ENCODE results near the gene BORCS6.
"Not testable (repeated sequence)": the region's sequence is repeated elsewhere in the genome, so short reads cannot be mapped to it uniquely, and the experiment has no call there.

Gene BORCS6

DNA sequence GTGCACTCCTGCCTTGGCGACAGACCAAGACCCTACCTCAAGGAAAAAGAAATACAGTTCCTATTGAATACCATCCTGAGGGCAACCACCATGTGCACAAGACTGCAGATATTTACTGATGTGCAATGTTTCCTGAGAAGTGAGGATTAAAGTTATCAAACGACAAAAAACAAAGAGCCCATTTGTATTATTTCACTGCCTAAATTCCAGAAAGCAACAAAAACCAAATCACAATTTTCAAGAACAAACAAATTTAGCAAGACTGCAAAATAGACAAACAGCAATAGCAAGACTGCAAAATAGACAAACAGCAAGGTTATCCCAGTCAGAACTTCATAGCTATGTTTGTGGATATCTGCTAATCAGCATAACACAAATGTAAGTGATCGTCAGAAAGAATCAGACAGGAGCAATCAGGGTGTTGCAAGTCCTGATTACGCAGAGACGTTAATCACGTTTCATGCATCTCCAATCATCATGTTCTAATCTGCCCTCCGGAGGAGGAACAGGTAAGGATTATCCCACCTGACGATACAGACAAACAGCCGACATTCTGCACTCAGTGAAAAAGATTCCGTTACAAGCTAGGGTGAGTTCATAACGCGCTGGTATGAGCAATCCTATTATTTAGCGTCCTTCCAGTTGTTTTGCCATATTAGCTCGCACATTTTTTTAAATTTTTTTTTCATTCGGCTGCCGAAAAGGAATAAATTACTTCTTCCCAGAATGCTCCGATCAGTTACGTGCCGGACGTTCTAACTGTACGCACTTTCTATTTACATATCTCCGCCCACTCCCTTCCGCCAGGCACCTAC is 16.7 kb downstream of the BORCS6 start:
- DNase-seq (ENCODE audit: low read depth in 2 of 2) = peak; percentile 96 to 97

DNA sequence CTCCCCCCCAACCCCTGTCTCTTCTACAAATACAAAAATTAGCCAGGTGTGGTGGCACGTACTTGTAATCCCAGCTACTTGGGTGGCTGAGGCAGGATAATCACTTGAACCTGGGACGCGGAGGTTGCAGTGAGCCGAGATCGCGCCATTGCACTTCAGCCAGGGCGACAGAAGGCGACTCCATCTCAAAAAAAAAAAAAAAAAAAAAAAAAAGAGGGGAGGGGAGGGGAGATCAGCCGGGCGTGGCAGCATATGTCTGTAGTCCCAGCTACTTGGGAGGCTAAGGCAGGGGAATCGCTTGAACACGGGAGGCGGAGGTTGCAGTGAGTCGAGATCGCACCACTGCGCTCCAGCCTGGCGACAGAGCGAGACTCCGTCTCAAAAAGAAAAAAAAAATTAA is 19.8 kb downstream of the BORCS6 start:
- DNase-seq (ENCODE audit: low read depth in 2 of 2) = not testable (repeated sequence)

- no peak for DNase-seq (ENCODE audit: low read depth in 2 of 2)
Observed at GRCh38 chr17:8167526-8167925, 22.5 kb downstream of the BORCS6 start.

GRCh38 chr17:8166731-8167130 is 23.2 kb downstream of the BORCS6 start:
- no peak for DNase-seq (ENCODE audit: low read depth in 2 of 2)

DNA sequence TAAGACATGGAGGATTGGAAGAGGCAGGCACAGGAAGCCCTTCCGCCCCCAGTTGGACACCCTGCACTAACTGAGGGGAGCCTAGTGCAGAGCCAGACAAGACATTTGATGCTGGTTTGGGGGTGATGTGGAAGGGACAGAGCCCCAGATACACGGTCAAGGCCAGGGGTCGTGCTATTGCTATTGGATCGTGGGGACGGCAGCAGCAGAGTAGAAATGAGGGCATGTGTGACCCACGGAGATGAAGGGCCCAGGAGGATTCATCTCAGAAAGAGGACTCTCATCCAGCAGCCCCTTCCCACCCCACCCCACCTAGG is 25.2 kb downstream of the BORCS6 start:
- DNase-seq (ENCODE audit: low read depth in 2 of 2) = no peak

GRCh38 chr17:8163978-8164814 is 25.8 kb downstream of the BORCS6 start:
- DNase-seq (ENCODE audit: low read depth in 2 of 2) = no peak

GRCh38 chr17:8162997-8163977 is 26.7 kb downstream of the BORCS6 start:
- DNase-seq (ENCODE audit: low read depth in 2 of 2) = no peak

DNA sequence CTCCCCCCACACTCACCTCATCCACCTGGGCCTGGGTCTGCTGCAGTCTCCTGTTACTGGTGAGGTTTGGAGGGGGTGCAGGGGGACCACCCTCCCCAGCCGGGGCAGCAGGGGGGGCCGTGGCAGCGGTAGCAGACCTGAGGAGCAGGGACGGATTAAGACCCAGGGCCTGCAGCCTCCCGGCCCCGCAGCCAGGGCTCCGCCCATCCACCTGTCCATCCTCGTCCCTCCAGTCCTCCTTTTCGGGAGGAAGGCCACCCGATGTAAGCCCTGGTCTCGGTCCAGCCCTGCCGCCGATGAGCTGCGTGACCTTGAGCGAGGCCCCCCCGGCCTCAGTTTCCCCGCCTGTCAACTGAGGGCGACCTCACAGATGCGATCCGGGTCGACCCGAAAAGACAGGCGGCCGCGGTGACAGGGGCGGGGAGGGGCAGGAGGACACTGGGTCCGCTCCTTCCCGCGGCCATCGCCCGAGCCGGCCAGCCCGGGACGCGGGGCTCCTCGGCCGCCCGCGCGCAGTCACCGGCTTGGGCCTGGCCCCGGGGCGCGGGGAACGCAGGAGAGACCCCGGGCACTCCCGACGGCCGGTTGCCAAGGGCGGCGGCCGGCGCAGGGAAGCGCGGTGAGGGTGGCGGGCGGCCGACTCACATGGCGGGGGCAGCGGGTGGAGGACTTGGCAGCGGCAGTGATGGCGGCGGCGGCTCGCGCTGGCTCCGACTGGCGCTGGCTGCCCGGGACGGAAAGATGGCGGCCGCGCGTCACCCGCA is 27.6 kb downstream of the BORCS6 start, which contains the start of gene VAMP2:
Gene VAMP2, minus strand, starts transcription at position 716 of the 764 bp plus-strand sequence. Its CDS starts 69 bp downstream, at position 647.
- no peak for DNase-seq (ENCODE audit: low read depth in 2 of 2)

DNA sequence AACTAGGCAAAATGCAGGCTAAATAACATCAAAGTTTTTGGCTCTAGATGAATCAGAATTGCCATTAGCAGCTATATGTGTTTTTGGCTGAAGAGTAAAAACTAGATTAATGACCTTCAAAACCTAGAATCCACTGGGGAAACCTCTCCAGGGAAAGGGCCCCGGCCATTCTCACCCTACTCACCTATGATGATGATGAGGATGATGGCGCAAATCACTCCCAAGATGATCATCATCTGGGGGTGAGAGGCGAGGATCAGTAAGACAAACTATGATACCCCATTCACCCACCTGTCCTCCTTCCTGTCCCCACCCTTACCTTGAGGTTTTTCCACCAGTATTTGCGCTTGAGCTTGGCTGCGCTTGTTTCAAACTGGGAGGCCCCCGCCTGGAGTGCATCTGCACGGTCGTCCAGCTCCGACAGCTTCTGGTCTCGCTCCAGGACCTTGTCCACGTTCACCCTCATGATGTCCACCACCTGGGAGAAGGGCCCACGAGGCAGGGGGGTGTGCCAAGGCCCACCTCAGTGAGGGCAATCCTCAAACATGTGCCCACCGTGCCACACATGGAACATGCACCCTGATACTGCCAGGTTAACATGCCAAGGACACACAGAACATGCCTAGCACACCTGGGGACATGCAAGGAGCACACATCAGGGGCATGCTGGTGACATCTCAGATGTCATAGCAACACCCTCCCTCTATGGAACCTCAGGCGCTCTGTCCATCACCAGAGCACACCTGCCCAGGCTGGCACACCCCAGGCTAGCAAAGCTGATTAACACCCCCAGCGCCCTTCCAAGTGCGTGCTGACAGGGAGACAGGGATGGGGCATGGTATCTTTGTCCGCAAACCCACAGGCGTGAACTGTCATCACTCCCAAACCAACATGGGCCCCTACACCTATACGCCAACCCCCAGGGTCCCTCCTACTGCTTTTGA is 28.4 kb downstream of the BORCS6 start:
- DNase-seq (ENCODE audit: low read depth in 2 of 2) = no peak

DNA sequence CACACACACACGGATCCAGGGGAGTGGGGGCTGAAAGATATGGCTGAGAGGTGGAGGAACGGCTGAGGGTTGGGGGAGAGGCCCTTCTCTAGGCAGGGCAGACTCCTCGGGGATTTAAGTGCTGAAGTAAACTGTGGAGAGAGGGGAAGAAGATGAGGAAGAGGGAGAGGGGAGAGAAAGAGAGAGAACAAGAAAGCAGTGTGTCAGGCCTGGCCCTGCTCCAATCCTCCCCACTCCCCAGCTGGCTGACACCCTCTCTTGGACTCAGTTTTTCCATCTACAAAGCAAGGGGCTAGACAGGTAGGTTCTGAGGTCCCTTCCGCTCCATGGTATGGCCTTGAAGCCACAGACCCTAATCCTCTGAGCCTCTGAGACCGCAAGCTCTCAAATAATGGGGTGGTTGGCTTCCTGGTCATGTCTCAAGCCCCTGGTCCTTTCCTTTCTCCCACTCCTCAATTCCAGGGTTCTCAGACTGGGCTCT is 29.2 kb downstream of the BORCS6 start:
- DNase-seq (ENCODE audit: low read depth in 2 of 2) = no peak

GRCh38 chr17:8160224-8160577 is 29.8 kb downstream of the BORCS6 start:
- DNase-seq (ENCODE audit: low read depth in 2 of 2) = no peak

DNA sequence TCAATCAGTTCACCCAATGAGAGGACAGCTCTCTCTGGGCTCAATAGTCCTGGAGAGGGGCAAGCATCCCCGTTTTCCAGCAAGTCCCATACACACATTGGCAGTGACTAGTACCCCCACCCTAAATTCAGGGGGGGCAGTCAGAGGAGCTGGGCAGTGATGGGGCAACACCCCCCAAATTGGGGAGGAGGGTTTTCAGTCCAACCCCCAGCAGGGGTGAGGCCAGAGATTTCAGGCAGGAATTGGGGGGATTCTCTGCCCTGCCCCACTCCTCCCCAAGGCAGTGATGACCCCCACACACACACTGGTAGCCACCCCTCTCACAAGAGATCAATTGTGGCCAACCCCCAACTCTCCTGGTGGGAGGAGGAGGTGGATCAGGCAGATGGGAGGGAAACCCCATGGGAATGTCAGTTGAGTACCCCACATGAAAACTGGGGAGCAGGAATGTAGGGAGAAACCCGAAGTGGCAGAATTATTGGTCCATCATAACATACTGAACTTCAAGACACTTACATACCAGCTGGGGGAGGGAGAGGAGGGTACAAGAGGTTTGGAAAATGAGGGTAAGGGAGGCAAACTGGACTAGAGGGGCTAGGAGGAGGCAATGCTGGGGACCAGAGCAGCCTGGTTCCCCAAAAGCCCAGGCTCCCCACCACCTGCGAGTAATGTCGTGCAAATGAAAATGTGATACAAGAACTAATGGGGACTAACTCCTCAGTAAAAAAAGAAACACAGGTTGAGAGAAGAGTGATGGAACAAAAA is 30.3 kb downstream of the BORCS6 start:
- DNase-seq (ENCODE audit: low read depth in 2 of 2) = no peak

DNA sequence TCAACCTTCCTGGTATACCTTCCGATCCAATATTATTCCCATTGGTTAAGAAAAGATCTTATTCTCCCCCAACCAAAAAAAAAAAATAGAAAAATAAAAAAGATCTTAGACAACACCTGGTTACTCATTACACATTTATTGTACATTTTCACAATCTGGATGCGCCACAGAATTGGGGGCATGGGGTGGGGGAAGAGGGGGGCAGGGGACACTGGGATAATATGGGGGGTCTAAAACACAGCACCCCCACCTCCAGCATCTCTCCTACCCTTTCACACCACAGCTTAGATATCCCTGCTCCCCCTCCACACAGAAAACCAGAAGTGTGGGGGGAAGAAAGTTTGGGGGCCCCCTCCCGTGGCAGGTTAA is 31.0 kb downstream of the BORCS6 start:
- no peak for DNase-seq (ENCODE audit: low read depth in 2 of 2)

- DNase-seq (ENCODE audit: low read depth in 2 of 2) = peak; percentile 30 to 35
Observed at GRCh38 chr17:8158267-8159031, 31.5 kb downstream of the BORCS6 start.

DNA sequence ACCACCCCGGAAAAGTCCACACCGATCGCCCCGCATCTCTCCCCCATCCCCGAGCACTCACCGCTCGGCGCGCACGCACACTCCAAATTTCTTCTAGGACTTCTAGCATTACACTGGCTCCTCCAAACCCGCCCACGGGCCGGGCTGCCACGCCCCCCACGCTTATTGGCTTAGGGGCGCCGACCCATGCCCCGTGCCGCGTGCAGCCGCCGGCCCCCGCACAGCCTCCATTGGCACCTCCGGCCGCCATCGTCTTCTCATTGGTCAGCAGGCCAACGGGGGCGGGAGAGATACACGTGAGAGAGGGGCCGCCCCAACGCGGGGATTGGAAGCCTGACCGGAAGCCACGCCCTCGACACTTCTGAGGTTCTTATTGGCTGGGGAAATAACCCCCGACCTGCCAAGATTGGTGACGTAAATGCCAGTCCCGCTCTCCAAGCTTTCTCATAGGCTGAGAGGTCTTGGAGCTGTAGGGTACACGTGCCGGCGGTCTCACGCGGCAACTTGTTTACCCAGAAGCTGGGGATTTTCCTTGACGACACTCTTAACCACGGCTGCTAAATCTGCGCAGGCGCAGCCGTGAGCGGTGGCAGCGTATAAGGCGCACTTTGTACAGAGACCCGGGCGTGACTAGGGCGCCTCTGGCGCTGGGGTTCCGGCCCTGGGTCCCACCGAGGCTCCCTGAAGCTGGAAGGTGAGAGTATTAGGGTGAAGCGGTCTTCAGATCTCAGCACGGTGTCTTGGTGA is 33.6 kb downstream of the BORCS6 start:
- DNase-seq (ENCODE audit: low read depth in 2 of 2) = peak; percentile 100

- no peak for DNase-seq (ENCODE audit: low read depth in 2 of 2)
Observed at GRCh38 chr17:8155996-8156245, 34.1 kb downstream of the BORCS6 start.

- no peak for DNase-seq (ENCODE audit: low read depth in 2 of 2)
Observed at GRCh38 chr17:8155231-8155995, 34.6 kb downstream of the BORCS6 start.
